HepG2 (cell line): ENCODE results near the gene MAGI1.

Experiments
- AHR ChIP-seq: IDR thresholded peaks from 2 replicates; pipeline ENCODE4 v1.6.1; 2018; ENCODE audit warnings: missing genetic modification reagents, missing compliant biosample characterization
- CREB1 ChIP-seq, 2 experiments: fragments of 450-650 bp in 1 of 2; IDR thresholded peaks; 2 replicates each; pipeline ENCODE4 v1.6.1; 2016 to 2017; ENCODE audit warnings: control low read depth in 1 of 2, mild to moderate bottlenecking in 1 of 2, missing compliant biosample characterization in 1 of 2, missing genetic modification characterization in 1 of 2
- ERF ChIP-seq: IDR thresholded peaks from 2 replicates; pipeline ENCODE4 v1.6.1; 2018; ENCODE audit warnings: missing biosample characterization, missing genetic modification reagents
- EZH2 ChIP-seq: conservative IDR thresholded peaks from 2 replicates; pipeline ENCODE4 v1.6.1; 2012; ENCODE audit warnings: mild to moderate bottlenecking, low read depth, low read length, moderate library complexity
- FOXP1 ChIP-seq, 2 experiments: fragments of 450-650 bp in 1 of 2; IDR thresholded peaks; 2 replicates each; pipeline ENCODE4 v1.6.1; 2017 to 2018; ENCODE audit warnings: antibody characterized with exemption in 1 of 2
- POLR2AphosphoS5 ChIP-seq: IDR thresholded peaks from 2 replicates; pipeline ENCODE4 v1.6.1; 2012; ENCODE audit warnings: low read depth, low read length
- SALL2 ChIP-seq: sonication (generic); formaldehyde crosslinking; IDR thresholded peaks from 2 replicates; pipeline ENCODE4 v1.8.1; 2023; ENCODE audit warnings: mild to moderate bottlenecking, missing genetic modification reagents, inconsistent platforms
- ZNF235 ChIP-seq: sonication (generic); formaldehyde crosslinking; IDR thresholded peaks from 2 replicates; pipeline ENCODE4 v1.8.1; 2023; ENCODE audit warnings: mild to moderate bottlenecking, missing genetic modification reagents, borderline replicate concordance
- TF ChIP-seq, protein P1 (sequence below): sonication (generic); formaldehyde crosslinking; conservative IDR thresholded peaks from 2 replicates; pipeline ENCODE4 v1.5.0; 2020; ENCODE audit warnings: missing genetic modification reagents

DNA sequence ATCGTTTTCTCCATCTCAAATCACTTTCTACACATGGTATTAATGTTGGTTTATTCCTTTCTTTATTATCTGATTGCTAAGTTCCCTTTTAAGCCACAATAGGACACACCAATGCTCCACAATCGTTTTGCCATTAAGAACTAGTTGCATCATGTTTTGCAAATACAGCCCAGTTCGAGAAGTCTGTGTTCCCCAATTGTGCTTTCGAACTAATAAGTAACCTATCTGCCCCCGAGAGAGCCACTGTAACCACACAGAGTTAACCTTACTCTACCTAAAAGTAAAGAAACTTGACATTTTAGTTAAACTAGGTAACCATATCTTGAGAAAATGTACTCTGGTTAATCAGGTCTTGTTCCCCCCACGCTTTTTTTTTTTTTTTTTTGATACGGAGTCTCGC, 39.1 kb downstream of the MAGI1 start:
- TF ChIP-seq, protein P1, sequence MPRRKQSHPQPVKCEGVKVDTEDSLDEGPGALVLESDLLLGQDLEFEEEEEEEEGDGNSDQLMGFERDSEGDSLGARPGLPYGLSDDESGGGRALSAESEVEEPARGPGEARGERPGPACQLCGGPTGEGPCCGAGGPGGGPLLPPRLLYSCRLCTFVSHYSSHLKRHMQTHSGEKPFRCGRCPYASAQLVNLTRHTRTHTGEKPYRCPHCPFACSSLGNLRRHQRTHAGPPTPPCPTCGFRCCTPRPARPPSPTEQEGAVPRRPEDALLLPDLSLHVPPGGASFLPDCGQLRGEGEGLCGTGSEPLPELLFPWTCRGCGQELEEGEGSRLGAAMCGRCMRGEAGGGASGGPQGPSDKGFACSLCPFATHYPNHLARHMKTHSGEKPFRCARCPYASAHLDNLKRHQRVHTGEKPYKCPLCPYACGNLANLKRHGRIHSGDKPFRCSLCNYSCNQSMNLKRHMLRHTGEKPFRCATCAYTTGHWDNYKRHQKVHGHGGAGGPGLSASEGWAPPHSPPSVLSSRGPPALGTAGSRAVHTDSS (CRISPR knock-in tag), result no peak
- TF ChIP-seq ZNF235 (CRISPR knock-in tag) (no peak), POLR2AphosphoS5 (no peak), ERF (CRISPR knock-in tag) (no peak), SALL2 (no peak), FOXP1 (IDR thresholded peaks at IDR 0.05) (no peak), FOXP1 (CRISPR knock-in tag; IDR thresholded peaks at IDR 0.05) (no peak), AHR (CRISPR knock-in tag) (no peak), CREB1 (IDR thresholded peaks at IDR 0.05) (no peak), CREB1 (CRISPR knock-in tag; IDR thresholded peaks at IDR 0.05) (no peak), EZH2 (no peak)
